ENCODE results near the gene HDDC3. TPM values are rescaled to one million over a fixed set of nuclear protein-coding genes. Genes with fewer than 3 reads are reported as not detected.
A peak's percentile ranks its signal among the peaks of the same experiment; 100 is the strongest.
"Not testable (repeated sequence)": the region's sequence is repeated elsewhere in the genome, so short reads cannot be mapped to it uniquely, and the experiment has no call there.

The HDDC3 gene
- total RNA-seq, 2 donors from 2014 or later, result 17.3 to 17.5 TPM

DNA sequence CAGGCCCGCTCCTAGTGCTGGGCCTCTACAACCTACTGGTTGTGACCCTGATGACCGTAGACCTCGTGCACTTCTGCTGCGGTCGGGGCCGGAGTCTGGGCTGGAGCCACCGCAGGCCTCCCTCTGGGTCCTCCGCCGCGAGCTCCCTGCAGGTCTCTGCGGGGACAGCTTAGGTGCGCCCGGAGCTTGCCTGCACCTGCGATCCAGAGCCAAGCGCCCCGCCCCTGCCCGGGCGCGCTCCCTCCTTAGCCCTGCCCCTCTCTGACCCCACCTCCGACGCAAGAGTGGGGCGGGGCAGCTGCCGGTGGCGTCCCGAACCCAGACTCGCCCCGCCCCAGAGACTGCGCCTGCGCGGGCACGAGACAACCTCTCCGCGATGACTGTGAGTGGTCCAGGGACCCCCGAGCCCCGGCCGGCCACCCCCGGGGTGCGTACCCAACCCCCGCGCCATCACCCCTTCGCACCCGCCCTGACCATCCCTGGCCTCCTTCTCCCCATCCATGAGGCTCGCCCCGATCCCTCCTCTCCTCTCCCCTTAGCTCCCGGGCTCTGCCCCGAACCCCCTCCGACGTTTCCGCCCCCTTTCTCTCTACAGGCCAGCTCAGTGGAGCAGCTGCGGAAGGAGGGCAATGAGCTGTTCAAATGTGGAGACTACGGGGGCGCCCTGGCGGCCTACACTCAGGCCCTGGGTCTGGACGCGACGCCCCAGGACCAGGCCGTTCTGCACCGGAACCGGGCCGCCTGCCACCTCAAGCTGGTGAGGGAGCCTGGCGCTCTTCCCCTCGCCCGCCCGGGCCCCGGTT, 2.8 kb upstream of the HDDC3 start, which contains the start of gene UNC45A:
UNC45A (plus strand) TSS at position 337 of the 803 bp plus-strand sequence; CDS start at position 377, 40 bp downstream.
- ATAC-seq (peak; percentile 75), DNase-seq (peak; percentile 95 to 98)
- intact Hi-C loops (cut with DNase I, micrococcal nuclease), result no loop called here

DNA sequence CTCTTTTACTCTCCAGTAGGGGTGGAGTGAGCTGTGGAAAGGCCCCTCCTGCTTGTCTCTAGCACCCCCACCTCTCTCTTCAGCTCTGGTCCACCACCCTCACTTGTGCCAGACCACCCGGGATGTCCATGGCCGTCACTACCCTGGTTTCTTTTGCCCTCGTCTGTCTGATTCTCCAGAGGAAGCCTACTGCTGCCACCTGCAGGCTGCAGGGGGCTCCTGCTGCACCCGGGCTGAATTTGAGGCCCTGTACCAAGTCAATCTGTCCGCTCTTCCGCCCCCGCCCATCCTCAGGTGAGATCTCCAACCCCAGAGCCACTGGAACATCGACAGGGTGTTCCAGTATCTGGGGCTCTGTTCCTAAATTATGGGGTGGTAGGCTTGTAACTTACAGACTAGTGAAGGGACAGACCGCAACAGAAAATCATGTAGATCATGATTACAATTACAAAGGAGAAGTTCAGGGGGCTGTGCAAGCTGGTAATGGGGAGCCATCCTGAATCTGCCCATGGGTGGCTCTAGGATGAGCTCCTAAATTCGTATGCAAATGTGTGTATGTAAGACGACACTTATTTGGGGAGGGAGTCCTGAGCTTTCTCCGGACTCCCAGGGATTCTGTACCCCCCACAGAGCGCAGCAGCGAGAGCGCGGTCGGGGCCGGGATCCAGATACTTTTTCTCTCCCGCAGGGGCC, 2.1 kb upstream of the HDDC3 start:
- peak; percentile 90 to 94 for DNase-seq
- intact Hi-C loops (cut with DNase I, micrococcal nuclease), result no loop called here

DNA sequence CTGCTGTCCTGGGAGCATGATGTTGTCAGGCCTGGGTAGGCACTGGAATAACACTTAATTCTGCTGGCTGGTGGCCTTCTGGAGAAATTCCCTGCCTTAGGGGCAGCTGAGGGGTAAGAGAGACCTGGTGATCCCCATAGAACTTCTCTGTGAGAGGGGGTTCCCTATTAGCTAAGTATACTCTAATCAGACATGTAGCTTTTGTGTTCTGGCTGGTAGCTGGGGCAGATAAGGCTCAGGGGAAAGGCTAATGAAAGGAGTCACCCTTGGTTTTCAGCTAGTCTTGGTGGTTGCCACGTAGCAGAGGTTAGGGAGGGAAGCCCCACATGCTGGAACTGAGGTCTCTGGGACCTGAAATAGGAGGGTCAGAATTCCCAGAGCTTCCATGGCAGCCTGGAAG, 952 bp upstream of the HDDC3 start:
- ATAC-seq, result no peak
- intact Hi-C loops (cut with DNase I, micrococcal nuclease), result no loop called here
- DNase-seq, result no peak

More for the DNA sequence above, 2.1 kb upstream of the HDDC3 start:
- ATAC-seq, result peak; percentile 44

DNA sequence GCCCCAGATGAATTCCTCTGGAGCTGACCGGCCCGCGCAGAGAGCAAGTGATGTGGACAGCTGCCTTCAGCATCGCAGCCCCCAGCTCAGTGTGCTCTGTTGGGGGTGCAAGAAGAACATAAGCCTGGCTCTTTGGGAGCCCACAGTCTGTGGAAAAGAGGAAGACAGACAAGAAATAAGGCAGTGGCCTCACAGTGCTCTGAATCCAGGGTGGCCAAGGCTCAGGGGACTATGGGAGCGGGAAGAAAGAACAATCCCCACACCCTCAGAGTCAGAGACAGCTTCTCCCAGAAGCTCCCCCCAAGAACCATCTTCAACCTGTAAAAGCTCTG, 277 bp upstream of the HDDC3 start:
- DNase-seq (no peak), ATAC-seq (no peak)
- intact Hi-C loops (cut with DNase I, micrococcal nuclease), result no loop called here

DNA sequence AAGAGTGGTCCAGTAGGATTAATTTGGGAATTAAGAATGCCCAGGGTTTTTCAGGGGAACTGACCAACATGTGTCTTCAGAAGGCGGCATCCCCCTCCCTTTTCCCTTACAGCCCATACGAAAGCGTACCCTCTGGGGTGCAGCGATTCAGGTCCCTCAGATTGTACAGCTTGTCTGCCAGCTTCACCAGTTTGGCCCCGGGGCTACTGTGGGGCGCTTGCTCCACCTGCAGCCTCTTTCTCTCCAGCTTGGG, 848 bp downstream of the HDDC3 start:
- ATAC-seq, result no peak
- intact Hi-C loops (cut with DNase I, micrococcal nuclease), result no loop called here

DNA sequence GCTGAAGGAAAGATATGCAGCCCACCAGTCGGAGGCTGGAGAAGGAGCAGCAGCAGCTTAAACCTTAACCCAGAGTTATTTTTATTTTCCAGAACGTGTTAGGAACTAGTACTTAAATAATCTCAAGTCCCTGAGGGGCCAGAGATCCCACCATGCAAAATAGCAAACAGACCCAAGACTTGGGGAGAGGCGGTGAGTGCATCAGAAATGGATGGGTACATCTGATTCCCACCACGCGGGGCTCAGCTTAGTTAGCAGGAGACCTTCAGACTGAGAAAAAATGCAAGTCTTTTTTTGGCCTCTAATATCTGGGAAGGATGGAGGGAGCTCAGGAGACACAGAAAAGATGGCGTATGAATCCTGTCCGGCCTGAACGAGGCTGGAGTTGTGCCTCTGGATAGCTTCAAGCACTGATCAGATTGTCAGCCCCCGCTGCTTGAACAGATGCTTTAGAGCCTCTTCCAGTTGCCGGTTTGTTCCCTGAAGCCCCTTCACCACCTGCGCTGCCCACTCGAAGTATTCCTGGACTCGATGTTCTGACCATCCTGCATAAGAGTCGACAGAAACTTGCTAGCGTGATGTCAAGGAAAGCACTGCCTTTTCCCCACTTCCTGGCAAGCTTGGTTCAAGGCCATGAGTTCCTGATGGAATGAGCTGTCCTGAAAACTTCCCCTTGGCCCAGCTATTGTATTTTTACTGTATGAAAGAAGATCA, 1.3 kb downstream of the HDDC3 start:
- intact Hi-C loops (cut with DNase I, micrococcal nuclease), result no loop called here
- ATAC-seq, result no peak
- DNase-seq, result peak in 1 of 2 donors; percentile 30

More for the DNA sequence above, 848 bp downstream of the HDDC3 start:
- no peak for DNase-seq

DNA sequence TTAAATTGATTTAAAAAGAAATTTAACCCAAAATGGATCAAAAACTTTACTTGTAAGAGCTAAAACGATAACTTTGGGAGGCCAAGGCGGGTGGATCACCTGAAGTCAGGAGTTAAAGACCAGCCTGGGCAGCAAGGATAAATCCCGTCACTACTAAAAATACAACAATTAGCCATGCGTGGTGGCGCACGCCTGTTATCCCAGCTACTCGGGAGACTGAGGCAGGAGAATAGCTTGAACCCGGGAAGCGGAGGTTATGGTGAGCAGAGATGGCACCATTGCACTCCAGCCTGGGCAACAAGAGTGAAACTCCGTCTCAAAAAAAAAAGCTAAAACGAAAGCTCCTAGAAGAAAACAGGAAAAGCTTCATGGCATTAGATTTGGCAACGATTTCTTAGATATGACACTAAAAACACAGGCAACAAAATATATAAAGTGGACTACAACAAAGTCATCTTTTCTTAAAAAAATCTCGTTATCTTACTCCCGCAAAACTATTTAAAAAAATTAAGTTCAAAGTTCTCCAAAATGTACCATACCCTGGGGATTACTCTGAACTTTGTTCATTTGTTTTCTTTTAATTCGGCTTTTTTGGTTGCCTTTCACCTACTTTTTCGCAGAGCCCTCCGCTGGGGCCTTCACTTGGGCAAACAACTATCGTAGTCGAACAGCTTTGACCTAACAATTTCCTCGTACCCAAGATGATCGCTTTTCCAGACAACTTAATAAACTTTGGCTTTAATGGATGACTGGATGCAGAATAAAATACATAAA, 2.9 kb downstream of the HDDC3 start:
- DNase-seq (no peak), ATAC-seq (peak; percentile 0)
- intact Hi-C loops (cut with DNase I, micrococcal nuclease), result no loop called here

DNA sequence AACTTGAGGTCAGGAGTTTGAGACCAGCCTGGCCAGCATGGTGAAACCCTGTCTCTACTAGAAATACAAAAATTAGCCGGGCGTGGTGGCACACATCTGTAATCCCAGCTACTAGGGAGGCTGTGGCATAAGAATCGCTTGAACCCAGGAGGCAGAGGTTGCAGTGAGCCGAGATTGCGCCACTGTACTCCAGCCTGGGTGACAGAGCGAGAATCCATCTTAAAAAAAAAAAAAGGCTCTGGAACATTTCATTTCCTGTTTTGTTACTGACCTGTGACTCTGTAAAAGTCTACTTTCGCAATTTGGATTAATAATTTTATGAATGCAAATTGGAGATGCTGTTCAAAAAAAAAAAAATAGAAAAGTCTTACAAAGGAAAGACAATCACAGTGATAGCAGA, 4.2 kb downstream of the HDDC3 start:
- ATAC-seq; intact Hi-C loops (cut with DNase I, micrococcal nuclease); DNase-seq: not testable (repeated sequence)

DNA sequence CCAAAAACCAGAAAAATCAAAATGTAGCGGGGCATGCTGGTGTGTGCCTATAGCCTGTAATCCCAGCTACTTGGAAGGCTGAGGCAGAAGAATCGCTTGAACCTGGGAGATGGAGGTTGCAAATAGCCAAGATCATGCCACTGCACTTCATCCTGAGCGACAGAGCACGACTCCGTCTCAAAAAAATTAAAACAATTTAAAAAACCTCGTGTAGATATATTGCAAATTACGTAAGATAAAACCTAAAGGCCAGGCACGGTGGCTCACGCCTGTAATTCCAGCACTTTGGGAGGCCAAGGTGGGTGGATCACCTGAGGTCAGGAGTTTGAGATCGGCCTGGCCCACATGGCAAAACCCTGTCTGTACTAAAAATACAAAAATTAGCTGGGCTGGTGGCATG, 5.6 kb downstream of the HDDC3 start:
- ATAC-seq; intact Hi-C loops (cut with DNase I, micrococcal nuclease); DNase-seq: not testable (repeated sequence)

DNA sequence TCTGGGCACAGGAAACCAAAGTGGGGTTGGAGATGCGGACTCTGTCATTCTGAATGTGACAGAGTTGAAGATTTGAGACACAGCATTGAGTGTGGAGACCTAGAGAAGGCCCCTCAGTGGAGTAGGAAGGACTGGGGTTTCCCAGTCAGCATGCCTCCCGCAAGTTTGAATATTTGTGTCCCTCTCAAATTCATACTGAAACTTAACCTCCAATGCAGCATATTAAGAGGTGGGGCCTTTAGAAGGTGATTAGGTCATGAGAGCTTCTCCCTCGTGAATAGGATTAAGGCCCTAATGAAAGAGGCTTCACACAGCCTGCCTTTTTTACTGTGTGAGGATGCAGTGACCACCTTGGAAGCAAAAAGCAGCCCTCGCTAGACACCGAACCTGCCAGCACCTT, 8.0 kb downstream of the HDDC3 start:
- intact Hi-C loops (cut with DNase I, micrococcal nuclease), result no loop called here
- no peak for ATAC-seq
- no peak for DNase-seq

DNA sequence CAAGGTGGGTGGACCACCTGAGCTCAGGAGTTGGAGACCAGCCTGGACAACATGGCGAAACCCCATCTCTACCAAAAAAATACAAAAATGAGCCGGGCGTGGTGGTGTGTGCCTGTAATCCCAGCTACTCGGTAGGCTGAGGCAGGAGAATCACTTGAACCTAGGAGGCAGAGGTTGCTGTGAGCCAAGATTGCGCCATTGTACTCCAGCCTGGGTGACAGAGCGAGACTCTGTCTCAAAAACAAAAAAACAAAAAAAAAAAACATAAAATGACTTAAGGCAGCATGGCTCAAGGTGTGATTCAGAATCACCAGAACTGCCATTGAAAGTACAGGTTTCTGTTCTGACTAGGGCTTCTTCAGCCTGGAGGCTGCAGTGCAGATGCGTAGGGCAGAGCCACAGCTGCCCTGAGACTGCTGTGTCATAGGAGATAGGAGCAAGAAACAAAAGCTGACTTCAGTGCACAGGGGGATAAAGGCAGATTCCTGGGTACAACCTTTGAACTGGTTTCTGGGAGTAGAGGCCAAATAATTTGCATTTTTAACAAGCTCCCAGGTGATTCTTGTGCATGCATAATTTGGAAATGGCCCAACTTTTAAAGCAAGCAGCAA, 9.5 kb downstream of the HDDC3 start:
- peak; percentile 14 for ATAC-seq
- intact Hi-C loops (cut with DNase I, micrococcal nuclease); DNase-seq: not testable (repeated sequence)

DNA sequence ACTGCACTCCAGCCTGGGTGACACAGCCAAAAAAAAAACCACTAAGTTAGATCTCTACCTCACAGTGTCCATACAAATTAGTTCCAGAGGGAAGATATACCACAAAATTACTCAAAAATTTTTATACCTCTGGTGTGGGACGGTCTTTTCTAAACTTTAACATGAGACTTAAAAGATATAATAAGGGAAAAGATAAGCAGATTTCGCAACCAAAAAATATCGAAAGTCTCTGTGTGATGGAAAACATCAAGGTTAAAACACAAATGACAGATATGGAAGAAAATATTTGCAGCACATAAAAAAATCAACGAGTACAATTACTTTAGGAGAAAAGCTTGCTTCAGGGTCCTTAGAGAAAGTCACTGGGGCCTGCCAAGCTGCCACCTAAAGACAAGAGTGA, 10.5 kb downstream of the HDDC3 start:
- ATAC-seq (no peak), DNase-seq (no peak)
- intact Hi-C loops (cut with DNase I, micrococcal nuclease), result no loop called here

DNA sequence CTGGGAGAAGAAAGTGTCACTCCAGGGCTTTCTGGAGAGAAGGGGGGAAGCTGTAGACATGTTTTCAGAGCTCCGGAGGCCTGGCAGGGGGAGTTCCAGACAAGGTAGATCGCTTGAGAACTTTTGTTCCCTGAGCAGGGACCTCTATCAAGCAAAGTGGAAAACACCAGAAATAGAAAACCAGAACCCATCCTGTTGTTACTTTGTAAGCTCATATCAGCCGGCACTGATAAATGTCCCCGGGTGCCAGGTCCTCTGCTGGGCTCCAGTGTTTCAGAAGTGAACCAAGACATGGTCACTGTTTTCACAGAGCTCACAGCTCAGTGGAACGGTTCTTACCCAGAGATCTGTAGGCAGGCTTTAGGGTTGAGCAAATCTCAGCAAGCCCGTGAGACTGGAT, 13.5 kb downstream of the HDDC3 start:
- no peak for ATAC-seq
- intact Hi-C loops (cut with DNase I, micrococcal nuclease), result no loop called here
- DNase-seq, result no peak

DNA sequence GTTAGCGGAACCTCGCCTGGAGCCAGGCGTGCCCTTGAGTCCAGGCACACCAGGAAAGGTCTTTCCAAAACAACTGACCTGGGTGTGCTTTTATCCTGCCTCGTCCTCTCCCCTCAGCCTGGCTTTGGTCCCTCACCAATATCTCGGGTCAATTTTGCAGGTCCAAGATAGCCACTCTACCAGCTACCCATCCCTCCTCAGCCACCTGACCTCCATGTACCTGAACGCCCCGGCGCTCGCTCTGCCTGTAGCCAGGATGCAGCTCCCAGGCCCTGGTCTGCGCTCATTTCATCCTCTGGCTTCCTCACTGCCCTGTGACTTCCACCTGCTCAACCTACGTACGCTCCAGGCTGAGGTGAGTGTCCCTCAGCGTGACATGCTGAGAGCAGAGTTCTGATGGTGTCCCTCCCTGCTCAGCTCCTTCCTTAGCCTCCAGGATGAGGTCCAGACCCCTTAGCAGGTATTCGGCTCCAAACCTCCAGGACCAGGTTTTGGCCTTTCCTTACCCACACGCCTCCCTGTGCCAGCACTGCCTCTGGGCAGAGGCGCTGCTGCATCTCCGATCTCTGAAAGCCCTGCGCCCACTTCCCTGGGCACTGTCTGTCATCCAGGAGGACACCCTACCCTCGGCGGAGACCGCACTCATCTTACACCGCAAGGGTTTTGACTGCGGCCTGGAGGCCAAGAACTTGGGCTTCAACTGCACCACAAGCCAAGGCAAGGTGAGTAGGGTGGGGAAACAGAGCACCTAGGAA, 14.1 kb downstream of the HDDC3 start:
- ATAC-seq, result no peak
- DNase-seq, result no peak
- intact Hi-C loops (cut with DNase I, micrococcal nuclease), result no loop called here

DNA sequence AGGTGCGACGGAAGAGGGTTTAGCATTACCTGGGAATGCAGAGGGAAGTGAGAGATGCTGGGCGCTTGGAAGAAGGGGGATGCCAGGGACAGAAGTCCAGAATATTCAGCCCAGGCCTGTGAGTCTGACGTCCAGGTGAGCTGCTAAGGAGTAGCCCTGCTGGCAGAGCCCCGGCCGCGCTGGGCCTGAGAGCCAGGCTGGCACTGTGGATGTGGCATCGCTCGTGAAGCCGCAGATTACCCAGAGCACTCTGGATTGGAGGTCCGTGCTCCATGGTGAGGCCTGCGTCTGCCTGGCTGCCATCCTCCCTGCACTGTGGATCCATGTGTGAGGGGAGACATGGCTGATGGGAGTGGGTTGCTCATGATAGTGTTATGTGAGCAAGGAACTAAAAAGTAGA, 14.8 kb downstream of the HDDC3 start:
- DNase-seq (no peak), ATAC-seq (no peak)
- intact Hi-C loops (cut with DNase I, micrococcal nuclease), result no loop called here

DNA sequence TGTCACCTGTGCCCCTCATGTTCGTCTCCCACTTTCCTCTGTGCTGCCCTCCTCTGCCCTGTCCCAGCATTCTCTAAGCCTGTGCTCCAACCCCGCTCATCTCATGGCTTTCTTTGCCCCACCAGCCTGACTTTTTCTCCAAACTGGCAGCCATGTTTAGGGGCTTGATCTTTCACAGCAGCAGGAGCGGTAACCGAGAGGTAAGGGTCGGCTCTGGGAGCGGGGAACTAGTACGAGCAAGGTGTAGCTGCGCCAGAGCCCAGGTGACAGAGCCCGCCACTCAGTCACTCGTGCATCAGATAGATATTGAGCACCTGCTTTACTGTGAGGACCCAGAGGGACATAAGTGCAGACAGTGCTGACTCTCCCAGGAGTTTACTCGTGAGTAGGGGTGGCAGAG, 15.9 kb downstream of the HDDC3 start:
- no peak for ATAC-seq
- intact Hi-C loops (cut with DNase I, micrococcal nuclease), result no loop called here

DNA sequence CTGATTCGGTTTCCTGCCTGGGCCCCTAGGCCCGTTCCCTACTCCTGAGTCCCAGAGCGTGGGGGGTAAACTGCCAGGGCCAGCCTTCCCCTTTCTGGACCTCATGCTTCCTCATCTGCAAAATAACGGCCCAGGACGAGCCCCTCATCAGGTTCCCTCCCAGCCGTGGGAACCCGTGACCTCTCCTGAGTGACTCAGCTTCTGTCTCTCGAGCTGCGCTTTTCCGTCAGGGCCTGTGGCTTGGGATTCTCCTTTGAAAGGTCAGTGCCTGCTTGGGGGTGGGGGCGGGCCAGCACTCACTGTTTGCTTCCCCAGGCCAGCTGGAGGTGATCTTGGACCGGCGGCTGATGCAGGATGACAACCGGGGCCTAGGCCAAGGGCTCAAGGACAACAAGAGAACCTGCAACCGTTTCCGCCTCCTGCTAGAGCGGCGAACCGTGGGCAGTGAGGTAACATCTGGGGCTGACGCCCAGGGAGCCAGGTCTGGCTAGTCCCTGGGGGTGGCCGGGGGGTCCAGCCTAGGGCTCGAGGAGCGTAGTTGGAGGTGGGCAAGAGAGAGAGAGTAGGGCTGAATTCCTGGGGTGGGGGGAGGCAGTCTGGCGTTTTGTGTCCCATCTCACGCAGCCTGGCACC, 16.4 kb downstream of the HDDC3 start:
- intact Hi-C loops (cut with DNase I, micrococcal nuclease), result no loop called here
- DNase-seq, result peak; percentile 34 to 56
- ATAC-seq, result no peak

More for the DNA sequence above, 15.9 kb downstream of the HDDC3 start:
- no peak for DNase-seq

Data from left colon (tissue), 2 donors.